Breast epithelium (tissue), 3 donors: ENCODE data around the gene FLNC.

ENCODE experiments used
- CTCF ChIP-seq, 3 donors: fragments of 450-650 bp; IDR thresholded peaks; one replicate each; pipeline ENCODE4 v1.5.1; 2016 to 2017; ENCODE audit warnings: antibody characterized with exemption in 3 of 3, mild to moderate bottlenecking in 3 of 3, moderate library complexity in 3 of 3
- POLR2A ChIP-seq: fragments of 450-650 bp; IDR thresholded peaks from one replicate; pipeline ENCODE4 v1.6.1; 2016; ENCODE audit warnings: antibody characterized with exemption, mild to moderate bottlenecking, moderate library complexity

- TF ChIP-seq CTCF (IDR thresholded peaks at IDR 0.05): peak in 1 of 3 donors; percentile 20
- peak; percentile 56 for TF ChIP-seq POLR2A
These were observed 32.6 kb downstream of the FLNC start, which contains the start of gene ATP6V1F for GRCh38 chr7:128862571-128863432.
